ENCODE results near the gene CSN3.
"Not testable (repeated sequence)": the region's sequence is repeated elsewhere in the genome, so short reads cannot be mapped to it uniquely, and the experiment has no call there.

The CSN3 gene, protein sequence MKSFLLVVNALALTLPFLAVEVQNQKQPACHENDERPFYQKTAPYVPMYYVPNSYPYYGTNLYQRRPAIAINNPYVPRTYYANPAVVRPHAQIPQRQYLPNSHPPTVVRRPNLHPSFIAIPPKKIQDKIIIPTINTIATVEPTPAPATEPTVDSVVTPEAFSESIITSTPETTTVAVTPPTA

DNA sequence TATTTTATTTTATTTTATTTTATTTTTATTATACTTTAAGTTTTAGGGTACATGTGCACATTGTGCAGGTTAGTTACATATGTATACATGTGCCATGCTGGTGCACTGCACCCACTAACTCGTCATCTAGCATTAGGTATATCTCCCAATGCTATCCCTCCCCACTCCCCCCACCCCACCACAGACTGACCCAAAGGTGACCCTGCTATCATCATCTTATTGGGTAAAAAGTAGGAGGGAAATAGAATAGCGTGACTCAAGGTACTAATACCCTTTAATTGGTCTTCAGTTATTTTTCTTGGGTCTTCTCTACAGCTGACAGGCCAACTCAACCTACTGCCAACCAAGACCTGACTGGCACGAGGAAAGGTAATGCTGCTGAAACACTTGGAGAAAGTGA, at the start of gene CSN3:
CSN3 (plus strand) TSS at position 301 of the 400 bp plus-strand sequence. CDS start 2,223 bp downstream, outside the sequence.
- H3K4me3 ChIP-seq (ENCODE audit: low read depth, low read length); CTCF ChIA-PET; H3K27ac ChIP-seq (ENCODE audit: extremely low read depth, low read depth, low read length); H3K4me1 ChIP-seq (ENCODE audit: control insufficient read depth, insufficient read depth, low read length); H3K36me3 ChIP-seq (ENCODE audit: control insufficient read depth in 2 of 2, insufficient read depth in 1 of 2, low read length in 2 of 2); H3K9me3 ChIP-seq (ENCODE audit: control insufficient read depth, insufficient read depth, low read depth, low read length); POLR2A ChIA-PET: not testable (repeated sequence)

DNA sequence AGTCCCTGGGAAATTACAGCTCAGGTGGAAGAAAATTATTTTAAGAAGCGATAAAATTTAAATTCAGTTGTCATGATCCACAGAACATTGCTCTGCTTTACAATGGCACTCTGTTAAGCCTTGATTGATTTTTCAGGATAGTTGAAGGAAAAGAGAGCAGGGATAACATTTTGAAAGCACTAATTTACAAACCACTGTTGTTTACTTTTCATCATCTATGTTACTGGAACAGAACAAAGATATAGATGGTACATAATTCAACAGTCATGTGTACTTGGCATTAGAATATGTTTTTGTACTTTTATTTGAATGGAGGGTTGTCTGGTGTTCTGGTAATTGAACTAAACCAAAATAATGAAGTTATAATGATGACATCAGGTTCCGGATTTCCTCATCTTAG, 49.5 kb upstream of the CSN3 start:
- no peak for TF ChIP-seq ZNF121 (tag by site-specific recombination; IDR thresholded peaks at IDR 0.05)
- no peak for TF ChIP-seq ZNF701 (tag by site-specific recombination; IDR thresholded peaks at IDR 0.05)
- TF ChIP-seq KLF10 (tag by site-specific recombination; IDR thresholded peaks at IDR 0.05), result no peak
- CTCF ChIA-PET, result interaction anchor here (0.6 to 1.5 kb wide), 3 partner anchors 9 to 312 kb away, joined by 3 to 12 read pairs (median 4); no protein-coding TSS in a partner anchor
- POLR2A ChIA-PET, result no interaction called here
- no peak overlapping the region for H3K4me3 ChIP-seq (ENCODE audit: low read depth, low read length)
- no peaks in the 10 kb centered on the region for H3K4me1 ChIP-seq (ENCODE audit: control insufficient read depth, insufficient read depth, low read length)
- no peaks in the 10 kb centered on the region for H3K9me3 ChIP-seq (ENCODE audit: control insufficient read depth, insufficient read depth, low read depth, low read length)
- H3K27ac ChIP-seq (ENCODE audit: extremely low read depth, low read depth, low read length), result no peak overlapping the region
- no peaks in the 10 kb centered on the region for H3K36me3 ChIP-seq (ENCODE audit: control insufficient read depth in 2 of 2, insufficient read depth in 1 of 2, low read length in 2 of 2)

GRCh38 chr4:70195425-70195824, 47.0 kb upstream of the CSN3 start, which contains the start of gene ODAM:
ODAM (plus strand) TSS chr4:70195725; CDS start chr4:70196544, 819 bp downstream.
- TF ChIP-seq SCRT1 (tag by site-specific recombination; IDR thresholded peaks at IDR 0.05; ENCODE audit: borderline replicate concordance), result no peak
- TF ChIP-seq, protein P1, sequence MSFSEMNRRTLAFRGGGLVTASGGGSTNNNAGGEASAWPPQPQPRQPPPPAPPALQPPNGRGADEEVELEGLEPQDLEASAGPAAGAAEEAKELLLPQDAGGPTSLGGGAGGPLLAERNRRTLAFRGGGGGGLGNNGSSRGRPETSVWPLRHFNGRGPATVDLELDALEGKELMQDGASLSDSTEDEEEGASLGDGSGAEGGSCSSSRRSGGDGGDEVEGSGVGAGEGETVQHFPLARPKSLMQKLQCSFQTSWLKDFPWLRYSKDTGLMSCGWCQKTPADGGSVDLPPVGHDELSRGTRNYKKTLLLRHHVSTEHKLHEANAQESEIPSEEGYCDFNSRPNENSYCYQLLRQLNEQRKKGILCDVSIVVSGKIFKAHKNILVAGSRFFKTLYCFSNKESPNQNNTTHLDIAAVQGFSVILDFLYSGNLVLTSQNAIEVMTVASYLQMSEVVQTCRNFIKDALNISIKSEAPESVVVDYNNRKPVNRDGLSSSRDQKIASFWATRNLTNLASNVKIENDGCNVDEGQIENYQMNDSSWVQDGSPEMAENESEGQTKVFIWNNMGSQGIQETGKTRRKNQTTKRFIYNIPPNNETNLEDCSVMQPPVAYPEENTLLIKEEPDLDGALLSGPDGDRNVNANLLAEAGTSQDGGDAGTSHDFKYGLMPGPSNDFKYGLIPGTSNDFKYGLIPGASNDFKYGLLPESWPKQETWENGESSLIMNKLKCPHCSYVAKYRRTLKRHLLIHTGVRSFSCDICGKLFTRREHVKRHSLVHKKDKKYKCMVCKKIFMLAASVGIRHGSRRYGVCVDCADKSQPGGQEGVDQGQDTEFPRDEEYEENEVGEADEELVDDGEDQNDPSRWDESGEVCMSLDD (tag by site-specific recombination; IDR thresholded peaks at IDR 0.05), result no peak
- TF ChIP-seq ZNF37A (tag by site-specific recombination; IDR thresholded peaks at IDR 0.05), result no peak
- TF ChIP-seq ZNF513 (tag by site-specific recombination; IDR thresholded peaks at IDR 0.05), result no peak
- no peak for TF ChIP-seq ZBTB8A (tag by site-specific recombination; IDR thresholded peaks at IDR 0.05)
- TF ChIP-seq, protein P2, sequence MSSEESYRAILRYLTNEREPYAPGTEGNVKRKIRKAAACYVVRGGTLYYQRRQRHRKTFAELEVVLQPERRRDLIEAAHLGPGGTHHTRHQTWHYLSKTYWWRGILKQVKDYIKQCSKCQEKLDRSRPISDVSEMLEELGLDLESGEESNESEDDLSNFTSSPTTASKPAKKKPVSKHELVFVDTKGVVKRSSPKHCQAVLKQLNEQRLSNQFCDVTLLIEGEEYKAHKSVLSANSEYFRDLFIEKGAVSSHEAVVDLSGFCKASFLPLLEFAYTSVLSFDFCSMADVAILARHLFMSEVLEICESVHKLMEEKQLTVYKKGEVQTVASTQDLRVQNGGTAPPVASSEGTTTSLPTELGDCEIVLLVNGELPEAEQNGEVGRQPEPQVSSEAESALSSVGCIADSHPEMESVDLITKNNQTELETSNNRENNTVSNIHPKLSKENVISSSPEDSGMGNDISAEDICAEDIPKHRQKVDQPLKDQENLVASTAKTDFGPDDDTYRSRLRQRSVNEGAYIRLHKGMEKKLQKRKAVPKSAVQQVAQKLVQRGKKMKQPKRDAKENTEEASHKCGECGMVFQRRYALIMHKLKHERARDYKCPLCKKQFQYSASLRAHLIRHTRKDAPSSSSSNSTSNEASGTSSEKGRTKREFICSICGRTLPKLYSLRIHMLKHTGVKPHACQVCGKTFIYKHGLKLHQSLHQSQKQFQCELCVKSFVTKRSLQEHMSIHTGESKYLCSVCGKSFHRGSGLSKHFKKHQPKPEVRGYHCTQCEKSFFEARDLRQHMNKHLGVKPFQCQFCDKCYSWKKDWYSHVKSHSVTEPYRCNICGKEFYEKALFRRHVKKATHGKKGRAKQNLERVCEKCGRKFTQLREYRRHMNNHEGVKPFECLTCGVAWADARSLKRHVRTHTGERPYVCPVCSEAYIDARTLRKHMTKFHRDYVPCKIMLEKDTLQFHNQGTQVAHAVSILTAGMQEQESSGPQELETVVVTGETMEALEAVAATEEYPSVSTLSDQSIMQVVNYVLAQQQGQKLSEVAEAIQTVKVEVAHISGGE (tag by site-specific recombination; conservative IDR thresholded peaks at IDR 0.05; ENCODE audit: low read depth), result no peak
- no peak for TF ChIP-seq ZNF114 (tag by site-specific recombination; IDR thresholded peaks at IDR 0.05)
- TF ChIP-seq PBX3 (CRISPR knock-in tag; IDR thresholded peaks at IDR 0.05), result no peak
- no peak for TF ChIP-seq SETDB1 (IDR thresholded peaks at IDR 0.05; ENCODE audit: insufficient read length, low read length)
- Histone ChIP-seq H3K9me3 (ENCODE audit: control insufficient read depth, insufficient read depth, low read depth, low read length) (no peaks in the 10 kb centered on the region), H3K36me3 (ENCODE audit: control insufficient read depth in 2 of 2, insufficient read depth in 1 of 2, low read length in 2 of 2) (no peaks in the 10 kb centered on the region), H3K27ac (ENCODE audit: extremely low read depth, low read depth, low read length) (no peak within 1 kb of the TSS), H3K4me3 (ENCODE audit: low read depth, low read length) (no peak within 1 kb of the TSS), H3K4me1 (ENCODE audit: control insufficient read depth, insufficient read depth, low read length) (no peaks in the 10 kb centered on the region)
- POLR2A ChIA-PET, result no interaction called here
- CTCF ChIA-PET, result no interaction called here
